ENCODE results near the gene FRAS1.

DNA sequence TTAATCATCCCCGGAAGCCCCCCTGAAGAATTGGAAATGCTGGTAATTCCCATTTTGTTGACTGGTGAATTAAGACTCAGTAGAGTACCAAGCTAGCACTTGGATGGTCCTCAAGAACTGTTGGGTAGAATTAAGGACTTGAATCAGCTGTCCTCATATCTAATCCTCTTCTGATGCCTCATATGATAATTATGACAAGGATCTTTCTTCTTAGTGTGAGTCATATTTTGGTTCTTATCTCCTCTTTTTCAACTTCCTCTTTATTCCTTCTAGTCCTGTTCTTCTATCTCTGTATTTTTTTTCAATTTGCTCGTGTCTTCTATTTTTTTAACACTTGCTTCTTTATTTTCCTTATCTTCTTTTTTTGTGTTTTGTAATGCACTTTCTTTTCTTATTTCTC is 288.1 kb downstream of the FRAS1 start:
- TF ChIP-seq, protein P1, sequence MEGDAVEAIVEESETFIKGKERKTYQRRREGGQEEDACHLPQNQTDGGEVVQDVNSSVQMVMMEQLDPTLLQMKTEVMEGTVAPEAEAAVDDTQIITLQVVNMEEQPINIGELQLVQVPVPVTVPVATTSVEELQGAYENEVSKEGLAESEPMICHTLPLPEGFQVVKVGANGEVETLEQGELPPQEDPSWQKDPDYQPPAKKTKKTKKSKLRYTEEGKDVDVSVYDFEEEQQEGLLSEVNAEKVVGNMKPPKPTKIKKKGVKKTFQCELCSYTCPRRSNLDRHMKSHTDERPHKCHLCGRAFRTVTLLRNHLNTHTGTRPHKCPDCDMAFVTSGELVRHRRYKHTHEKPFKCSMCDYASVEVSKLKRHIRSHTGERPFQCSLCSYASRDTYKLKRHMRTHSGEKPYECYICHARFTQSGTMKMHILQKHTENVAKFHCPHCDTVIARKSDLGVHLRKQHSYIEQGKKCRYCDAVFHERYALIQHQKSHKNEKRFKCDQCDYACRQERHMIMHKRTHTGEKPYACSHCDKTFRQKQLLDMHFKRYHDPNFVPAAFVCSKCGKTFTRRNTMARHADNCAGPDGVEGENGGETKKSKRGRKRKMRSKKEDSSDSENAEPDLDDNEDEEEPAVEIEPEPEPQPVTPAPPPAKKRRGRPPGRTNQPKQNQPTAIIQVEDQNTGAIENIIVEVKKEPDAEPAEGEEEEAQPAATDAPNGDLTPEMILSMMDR (IDR thresholded peaks at IDR 0.05; ENCODE audit: extremely low read depth in 1 of 2, insufficient read depth in 1 of 2, low read depth in 1 of 2, low read length in 2 of 2) = no peak
- TF ChIP-seq POLR2A (IDR thresholded peaks at IDR 0.05; ENCODE audit: low read depth, low read length) = no peak
- no peak for TF ChIP-seq MYC (IDR thresholded peaks at IDR 0.05; ENCODE audit: low read depth, low read length)
- TF ChIP-seq EZH2 (IDR thresholded peaks at IDR 0.05; ENCODE audit: borderline replicate concordance, low read depth, low read length, severe bottlenecking) = no peak
- TF ChIP-seq, protein P2, sequence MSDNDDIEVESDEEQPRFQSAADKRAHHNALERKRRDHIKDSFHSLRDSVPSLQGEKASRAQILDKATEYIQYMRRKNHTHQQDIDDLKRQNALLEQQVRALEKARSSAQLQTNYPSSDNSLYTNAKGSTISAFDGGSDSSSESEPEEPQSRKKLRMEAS (IDR thresholded peaks at IDR 0.05; ENCODE audit: insufficient read depth, insufficient read length) = no peak

Data from endothelial cell of umbilical vein (primary cell).